ENCODE measurements around the gene MX2. TPM values are rescaled to one million over a fixed set of nuclear protein-coding genes. Genes with fewer than 3 reads are reported as not detected.

The MX2 gene
- total RNA-seq, 1 experiment from 2014 or later = 56.7 TPM

- Histone ChIP-seq H3K4me3 (ENCODE audit: low read depth in 2 of 2, low read length in 2 of 2) (no peak overlapping the region), H3K4me1 (ENCODE audit: control insufficient read depth, insufficient read depth, low read length) (no peaks in the 10 kb centered on the region), H3K27ac (ENCODE audit: low read length) (no peak overlapping the region), H3K9me3 (ENCODE audit: control insufficient read depth, insufficient read depth, low read depth, low read length) (no peaks in the 10 kb centered on the region), H3K27me3 (ENCODE audit: control insufficient read depth, insufficient read depth, low read length) (no peaks in the 10 kb centered on the region), H3K36me3 (ENCODE audit: control insufficient read depth, insufficient read depth, low read length) (no peaks in the 10 kb centered on the region)
- no TSS peak for BruUV-seq (replicated peaks)
- DNase-seq (ENCODE audit: low read depth, low spot score) (no peak), ATAC-seq (no peak)
- in situ Hi-C loops (cut with HindIII; ENCODE audit: low pct_unique_long_range_greater_than_20kb, low sequenced_read_pairs) = no loop called here
- intact Hi-C loops (cut with micrococcal nuclease; ENCODE audit: unreplicated experiment) = no loop called here
- ChIA-PET POLR2A (no interaction called here), CTCF (no interaction called here)
- no peak for TF ChIP-seq REST (IDR thresholded peaks at IDR 0.05; ENCODE audit: insufficient read depth in 1 of 2, low read depth in 2 of 2, low read length in 1 of 2)
- TF ChIP-seq POLR2AphosphoS5 (IDR thresholded peaks at IDR 0.05; ENCODE audit: low read depth, low read length) = no peak
- TF ChIP-seq TCF7L2 (IDR thresholded peaks at IDR 0.05; ENCODE audit: low read depth, low read length) = no peak
- TF ChIP-seq SIN3A (IDR thresholded peaks at IDR 0.05; ENCODE audit: borderline replicate concordance, insufficient read depth, low read depth, low read length) = no peak
- TF ChIP-seq CTCF (IDR thresholded peaks at IDR 0.05) = no peak
These were observed 39.1 kb upstream of the MX2 start for GRCh38 chr21:41322496-41323382.

GRCh38 chr21:41325138-41325912 is 36.5 kb upstream of the MX2 start:
- Histone ChIP-seq H3K27ac (ENCODE audit: low read length) (no peak overlapping the region), H3K4me3 (ENCODE audit: low read depth in 2 of 2, low read length in 2 of 2) (no peak overlapping the region), H3K4me1 (ENCODE audit: control insufficient read depth, insufficient read depth, low read length) (no peaks in the 10 kb centered on the region), H3K36me3 (ENCODE audit: control insufficient read depth, insufficient read depth, low read length) (no peaks in the 10 kb centered on the region), H3K27me3 (ENCODE audit: control insufficient read depth, insufficient read depth, low read length) (no peaks in the 10 kb centered on the region), H3K9me3 (ENCODE audit: control insufficient read depth, insufficient read depth, low read depth, low read length) (no peaks in the 10 kb centered on the region)
- DNase-seq (ENCODE audit: low read depth, low spot score) (no peak), ATAC-seq (no peak)
- ChIA-PET CTCF (no interaction called here), POLR2A (no interaction called here)
- in situ Hi-C loops (cut with HindIII; ENCODE audit: low pct_unique_long_range_greater_than_20kb, low sequenced_read_pairs) (no loop called here), intact Hi-C loops (cut with micrococcal nuclease; ENCODE audit: unreplicated experiment) (no loop called here)
- BruUV-seq (replicated peaks) = no TSS peak
- TF ChIP-seq POLR2AphosphoS5 (IDR thresholded peaks at IDR 0.05; ENCODE audit: low read depth, low read length) (no peak), REST (IDR thresholded peaks at IDR 0.05; ENCODE audit: insufficient read depth in 1 of 2, low read depth in 2 of 2, low read length in 1 of 2) (no peak), SIN3A (IDR thresholded peaks at IDR 0.05; ENCODE audit: borderline replicate concordance, insufficient read depth, low read depth, low read length) (no peak), TCF7L2 (IDR thresholded peaks at IDR 0.05; ENCODE audit: low read depth, low read length) (no peak), CTCF (IDR thresholded peaks at IDR 0.05) (no peak)
